ENCODE results near the gene KCND2.

Gene KCND2

GRCh38 chr7:120732256-120732655 lies 459.3 kb downstream of the KCND2 start:
- TF ChIP-seq, protein P1, sequence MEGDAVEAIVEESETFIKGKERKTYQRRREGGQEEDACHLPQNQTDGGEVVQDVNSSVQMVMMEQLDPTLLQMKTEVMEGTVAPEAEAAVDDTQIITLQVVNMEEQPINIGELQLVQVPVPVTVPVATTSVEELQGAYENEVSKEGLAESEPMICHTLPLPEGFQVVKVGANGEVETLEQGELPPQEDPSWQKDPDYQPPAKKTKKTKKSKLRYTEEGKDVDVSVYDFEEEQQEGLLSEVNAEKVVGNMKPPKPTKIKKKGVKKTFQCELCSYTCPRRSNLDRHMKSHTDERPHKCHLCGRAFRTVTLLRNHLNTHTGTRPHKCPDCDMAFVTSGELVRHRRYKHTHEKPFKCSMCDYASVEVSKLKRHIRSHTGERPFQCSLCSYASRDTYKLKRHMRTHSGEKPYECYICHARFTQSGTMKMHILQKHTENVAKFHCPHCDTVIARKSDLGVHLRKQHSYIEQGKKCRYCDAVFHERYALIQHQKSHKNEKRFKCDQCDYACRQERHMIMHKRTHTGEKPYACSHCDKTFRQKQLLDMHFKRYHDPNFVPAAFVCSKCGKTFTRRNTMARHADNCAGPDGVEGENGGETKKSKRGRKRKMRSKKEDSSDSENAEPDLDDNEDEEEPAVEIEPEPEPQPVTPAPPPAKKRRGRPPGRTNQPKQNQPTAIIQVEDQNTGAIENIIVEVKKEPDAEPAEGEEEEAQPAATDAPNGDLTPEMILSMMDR (IDR thresholded peaks at IDR 0.05; ENCODE audit: control insufficient read depth, extremely low read depth, insufficient read depth) = no peak
- no peak overlapping the region for H3K4me3 ChIP-seq (ENCODE audit: low read depth, low read length)
- no peak for DNase-seq (ENCODE audit: low read depth)

DNA sequence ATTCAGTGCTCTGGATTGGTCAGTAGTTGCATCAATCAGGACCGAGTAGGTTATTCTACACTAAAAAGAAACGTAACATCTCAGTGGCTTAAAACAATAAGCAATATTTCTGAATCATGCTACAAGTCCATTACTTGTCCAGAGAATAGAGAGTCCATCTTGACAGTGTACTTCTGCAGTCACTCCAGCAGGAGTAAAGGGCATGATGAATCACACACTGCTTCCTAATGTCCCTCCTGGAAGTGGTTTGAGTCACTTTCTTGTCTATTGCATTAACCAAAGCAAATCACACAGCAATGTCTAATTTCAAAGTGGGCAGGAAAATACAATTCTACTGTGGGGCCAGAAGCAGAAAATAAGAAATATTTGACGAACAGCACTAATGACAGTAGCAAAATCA lies 460.2 kb downstream of the KCND2 start:
- no peak for DNase-seq (ENCODE audit: low read depth)
- TF ChIP-seq, protein P1 (IDR thresholded peaks at IDR 0.05; ENCODE audit: control insufficient read depth, extremely low read depth, insufficient read depth) = no peak
- no peak overlapping the region for H3K4me3 ChIP-seq (ENCODE audit: low read depth, low read length)

DNA sequence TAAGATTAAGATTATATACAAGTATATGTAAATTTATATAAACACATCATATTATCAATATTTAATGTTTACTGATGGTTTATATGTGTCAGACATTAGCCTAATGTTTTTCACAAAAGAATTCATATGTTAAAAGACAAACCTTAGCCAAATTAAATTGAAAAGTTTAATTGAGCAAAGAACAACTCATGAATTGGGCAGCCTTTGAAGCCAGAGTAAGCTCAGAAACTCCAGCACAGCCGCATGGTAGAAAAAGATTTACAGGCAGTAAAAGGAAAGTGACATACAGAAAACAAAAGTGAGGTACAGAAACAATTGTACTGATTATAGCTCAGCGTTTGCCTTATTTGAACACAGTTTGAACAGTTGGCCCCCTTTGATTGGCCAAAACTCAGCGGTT lies 460.9 kb downstream of the KCND2 start:
- TF ChIP-seq, protein P1 (IDR thresholded peaks at IDR 0.05; ENCODE audit: control insufficient read depth, extremely low read depth, insufficient read depth) = no peak
- no peak for DNase-seq (ENCODE audit: low read depth)
- H3K4me3 ChIP-seq (ENCODE audit: low read depth, low read length) = no peak overlapping the region

DNA sequence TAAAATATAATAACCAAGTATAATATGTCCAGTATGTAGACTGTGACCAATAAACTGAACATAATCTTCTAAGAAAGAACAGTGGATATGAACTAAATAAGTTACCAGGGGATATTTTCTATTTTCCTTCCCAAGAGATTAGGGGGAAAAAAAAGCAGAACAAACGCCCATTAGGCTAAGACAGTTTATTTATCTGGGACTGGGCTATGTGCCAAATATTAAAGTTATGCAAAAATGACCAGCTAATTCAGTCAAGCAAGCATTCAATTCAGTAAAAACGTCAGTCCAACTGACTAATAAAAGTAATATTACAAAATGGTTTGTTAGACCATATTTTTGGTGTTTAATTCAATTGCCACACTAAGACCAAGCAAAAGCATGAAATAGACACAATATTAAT lies 462.8 kb downstream of the KCND2 start:
- H3K4me3 ChIP-seq (ENCODE audit: low read depth, low read length) = no peak overlapping the region
- TF ChIP-seq, protein P1 (IDR thresholded peaks at IDR 0.05; ENCODE audit: control insufficient read depth, extremely low read depth, insufficient read depth) = no peak
- no peak for DNase-seq (ENCODE audit: low read depth)

DNA sequence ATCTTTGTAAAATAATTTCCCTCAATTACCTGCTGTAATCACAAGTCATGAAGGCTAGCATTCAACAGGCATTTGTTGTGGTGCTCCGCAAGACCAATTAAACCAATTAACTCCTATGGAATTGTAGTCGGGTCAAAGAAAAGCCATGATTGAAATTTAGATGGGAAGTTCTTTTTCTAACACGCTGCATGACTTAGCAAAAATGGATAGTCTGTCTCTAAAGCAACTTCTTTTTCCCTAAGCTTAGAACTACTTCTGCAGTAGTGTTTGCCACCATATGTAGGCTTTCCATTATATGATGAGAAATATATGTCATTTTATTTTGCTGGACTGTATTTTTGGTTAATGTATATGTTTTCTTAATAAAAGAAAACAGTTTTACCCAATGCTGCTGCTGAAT lies 465.8 kb downstream of the KCND2 start:
- DNase-seq (ENCODE audit: low read depth) = no peak
- H3K4me3 ChIP-seq (ENCODE audit: low read depth, low read length) = no peak overlapping the region
- TF ChIP-seq, protein P1 (IDR thresholded peaks at IDR 0.05; ENCODE audit: control insufficient read depth, extremely low read depth, insufficient read depth) = no peak

DNA sequence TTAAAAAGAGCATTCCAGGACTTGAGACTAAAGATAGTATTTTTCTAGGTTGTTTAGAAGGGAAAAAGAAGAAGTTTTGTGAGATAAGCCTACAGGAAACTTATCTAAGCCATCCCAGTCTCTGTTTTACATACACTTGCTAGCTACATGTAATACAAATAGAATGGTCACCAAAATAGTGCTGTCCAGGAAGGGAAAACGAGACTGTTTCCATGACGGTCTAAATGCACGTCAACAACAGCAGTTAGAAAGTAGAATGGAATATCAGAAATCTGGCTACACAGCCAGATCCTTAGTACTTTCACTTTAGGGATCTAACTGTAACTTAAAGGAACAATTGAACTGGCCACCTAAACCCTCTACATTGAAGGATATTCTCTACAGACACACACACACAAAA lies 467.4 kb downstream of the KCND2 start:
- DNase-seq (ENCODE audit: low read depth) = no peak
- TF ChIP-seq, protein P1 (IDR thresholded peaks at IDR 0.05; ENCODE audit: control insufficient read depth, extremely low read depth, insufficient read depth) = no peak
- H3K4me3 ChIP-seq (ENCODE audit: low read depth, low read length) = no peak overlapping the region

GRCh38 chr7:120741371-120742042 lies 468.5 kb downstream of the KCND2 start:
- TF ChIP-seq, protein P1 (IDR thresholded peaks at IDR 0.05; ENCODE audit: control insufficient read depth, extremely low read depth, insufficient read depth) = no peak
- no peak overlapping the region for H3K4me3 ChIP-seq (ENCODE audit: low read depth, low read length)
- peak; percentile 81 for DNase-seq (ENCODE audit: low read depth)

Data from LNCaP clone FGC (cell line).